Measurements from ENCODE around the gene SLC4A7.
"Not testable (repeated sequence)": the region's sequence is repeated elsewhere in the genome, so short reads cannot be mapped to it uniquely, and the experiment has no call there.

SLC4A7 gene

DNA sequence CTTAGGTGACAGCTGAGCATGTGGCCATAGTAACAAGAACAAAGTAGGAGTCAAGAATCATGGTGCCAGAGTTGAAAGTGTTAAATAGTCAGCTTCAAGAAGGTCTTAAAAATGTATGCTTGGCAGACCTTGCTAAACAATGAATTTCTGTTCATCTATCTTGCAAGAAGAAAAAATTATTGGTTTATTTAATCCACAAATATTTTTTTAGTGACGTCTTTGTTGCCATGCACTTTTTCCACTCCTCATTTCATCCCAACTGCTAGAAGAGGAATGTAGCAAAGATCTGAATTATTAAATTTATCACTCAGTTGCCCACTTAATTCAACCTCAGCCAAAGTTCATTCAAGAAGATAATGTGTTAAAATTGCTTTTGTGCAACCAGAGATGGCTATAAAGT, 3.2 kb upstream of the SLC4A7 start:
- DNase-seq (ENCODE audit: low read depth): no peak

DNA sequence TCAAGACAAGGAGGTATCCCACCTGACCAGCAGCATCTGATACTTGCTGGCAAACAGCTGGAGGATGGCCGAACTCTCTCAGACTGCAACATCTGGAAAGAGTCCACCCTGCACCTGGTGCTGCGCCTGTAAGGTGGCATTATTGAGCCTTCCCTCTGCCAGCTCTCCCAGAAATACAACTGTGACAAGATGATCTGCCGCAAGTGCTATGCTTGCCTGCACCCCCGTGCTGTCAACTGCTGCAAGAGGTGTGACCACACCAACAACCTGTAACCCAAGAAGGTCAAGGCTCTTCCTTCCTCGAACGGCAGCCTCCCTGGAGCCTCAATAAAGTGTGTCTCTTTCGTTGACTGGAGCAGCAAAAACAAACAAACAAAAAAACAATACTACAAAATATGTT, 2.2 kb upstream of the SLC4A7 start:
- DNase-seq (ENCODE audit: low read depth): no peak

DNA sequence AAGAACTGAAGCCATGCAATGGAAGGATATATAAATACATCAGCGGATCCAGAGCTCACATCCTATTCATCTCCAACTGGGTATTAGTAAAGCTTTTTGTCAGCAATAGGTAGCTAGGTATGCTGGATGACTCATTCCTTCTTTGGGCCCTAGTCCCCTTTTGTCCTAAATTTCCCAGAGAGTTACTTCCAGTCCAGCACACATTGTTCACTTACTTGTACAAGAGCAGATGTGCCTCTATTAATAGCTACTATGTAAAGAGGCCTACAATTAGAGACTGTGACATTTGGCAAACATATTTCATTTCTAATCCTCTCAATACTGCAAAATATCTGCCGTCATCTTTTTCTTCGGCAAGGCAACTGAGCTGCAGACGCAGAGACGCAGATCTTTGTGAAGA, 1.7 kb upstream of the SLC4A7 start:
- no peak for DNase-seq (ENCODE audit: low read depth)

DNA sequence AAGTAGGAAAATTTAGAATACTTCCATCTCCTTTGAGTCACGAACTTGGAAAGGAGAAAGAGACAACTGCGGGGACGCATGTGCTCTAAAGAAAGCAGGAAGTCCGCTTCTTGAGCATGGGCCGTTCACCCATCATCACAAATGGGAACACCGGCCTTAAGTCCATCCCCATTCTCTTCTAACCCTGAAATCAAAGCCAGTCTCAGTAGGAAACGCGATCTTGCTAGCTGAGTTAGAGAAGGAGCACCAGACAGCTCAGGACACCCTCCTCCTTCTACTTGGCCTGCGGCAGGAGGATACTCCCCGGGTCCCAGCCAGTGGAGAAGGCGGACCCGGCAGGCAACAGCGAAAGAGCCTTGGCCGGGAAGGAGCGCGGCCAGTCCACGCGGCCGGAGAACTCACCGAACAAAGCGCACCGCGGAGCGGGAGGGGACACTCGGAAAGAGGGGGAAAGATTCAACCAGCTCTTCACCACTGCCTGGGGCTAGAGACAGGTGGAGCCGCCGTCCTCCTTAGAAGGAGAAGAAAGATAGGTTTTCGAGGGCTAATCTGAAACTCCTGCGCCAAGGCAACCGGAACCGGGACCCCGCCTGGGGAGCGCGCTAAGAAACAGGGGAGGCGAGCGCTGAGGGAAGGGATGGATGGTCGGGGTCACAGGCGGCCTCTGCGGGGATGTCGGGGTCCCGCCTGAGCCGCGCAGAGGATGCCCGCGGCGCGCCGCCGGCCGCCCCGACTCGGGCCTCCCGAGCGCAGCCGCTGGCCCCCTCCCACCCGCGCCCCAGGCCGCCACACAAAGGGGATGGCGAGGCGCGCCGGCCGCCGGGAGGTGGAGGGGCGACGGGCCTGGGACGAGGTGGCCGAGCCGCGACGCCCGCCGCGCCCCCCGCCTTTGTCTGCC, 818 bp downstream of the SLC4A7 start:
- peak; percentile 76 for DNase-seq (ENCODE audit: low read depth)

DNA sequence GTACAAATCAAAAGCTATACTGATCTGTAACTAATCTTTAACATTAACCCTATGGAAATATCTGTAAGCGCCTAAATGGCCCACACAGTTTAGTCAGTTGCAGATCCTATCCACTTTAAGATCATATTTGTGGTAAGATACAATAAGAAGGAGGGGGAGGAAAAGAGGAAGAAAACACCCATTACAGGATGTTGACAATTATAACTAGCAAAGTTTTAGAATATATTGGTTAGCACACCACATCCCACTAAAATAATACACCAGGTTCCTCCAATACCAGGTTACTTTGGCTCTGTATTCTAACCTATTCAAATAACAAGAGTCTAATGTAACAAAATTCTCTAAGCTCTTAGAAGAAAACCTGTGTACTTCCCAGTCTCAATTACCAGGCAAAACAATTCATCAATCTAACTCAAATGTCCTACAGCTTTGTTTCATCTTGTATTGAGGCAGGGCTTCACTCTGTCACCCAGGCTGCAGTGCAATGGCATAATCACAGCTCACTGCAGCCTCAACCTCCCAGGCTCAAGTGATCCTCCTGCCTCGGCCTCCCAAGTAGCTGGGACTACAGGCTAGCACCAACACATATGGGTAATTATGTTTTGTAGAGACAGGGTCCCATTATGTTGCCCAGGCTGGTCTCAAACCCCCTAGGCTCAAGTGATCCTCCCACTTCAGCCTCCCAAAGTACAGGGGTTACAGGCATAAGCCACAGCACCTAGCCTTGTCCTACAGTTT, 4.2 kb downstream of the SLC4A7 start:
- DNase-seq (ENCODE audit: low read depth): no peak

DNA sequence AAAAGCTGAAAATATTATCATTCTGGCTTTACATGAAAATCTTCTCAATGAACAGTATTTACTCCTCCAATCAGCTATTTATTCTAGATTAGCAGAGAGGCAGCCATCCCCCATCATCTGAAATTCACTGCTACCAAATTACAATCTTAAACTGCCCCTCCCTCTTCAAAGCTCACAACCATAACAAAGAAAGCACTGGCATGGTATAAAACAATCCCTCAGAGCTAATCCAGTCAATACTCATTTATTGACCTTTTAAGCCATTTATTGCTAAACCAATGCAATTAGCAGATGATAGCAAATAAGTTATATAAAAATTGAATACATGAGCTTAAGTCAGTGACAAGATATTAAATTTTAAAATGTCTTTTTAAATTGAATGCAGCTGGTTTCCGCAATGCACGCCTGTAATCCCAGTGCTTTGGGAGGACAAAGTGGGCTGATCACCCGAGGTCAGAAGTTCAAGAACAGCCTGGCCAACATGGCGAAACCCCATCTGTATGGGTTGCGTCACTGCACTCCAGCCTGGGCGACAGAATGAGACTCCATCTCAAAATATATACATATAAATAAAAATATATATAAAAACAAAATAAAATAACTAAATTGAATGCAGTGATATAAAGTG, 12.1 kb downstream of the SLC4A7 start:
- no peak for DNase-seq (ENCODE audit: low read depth)

DNA sequence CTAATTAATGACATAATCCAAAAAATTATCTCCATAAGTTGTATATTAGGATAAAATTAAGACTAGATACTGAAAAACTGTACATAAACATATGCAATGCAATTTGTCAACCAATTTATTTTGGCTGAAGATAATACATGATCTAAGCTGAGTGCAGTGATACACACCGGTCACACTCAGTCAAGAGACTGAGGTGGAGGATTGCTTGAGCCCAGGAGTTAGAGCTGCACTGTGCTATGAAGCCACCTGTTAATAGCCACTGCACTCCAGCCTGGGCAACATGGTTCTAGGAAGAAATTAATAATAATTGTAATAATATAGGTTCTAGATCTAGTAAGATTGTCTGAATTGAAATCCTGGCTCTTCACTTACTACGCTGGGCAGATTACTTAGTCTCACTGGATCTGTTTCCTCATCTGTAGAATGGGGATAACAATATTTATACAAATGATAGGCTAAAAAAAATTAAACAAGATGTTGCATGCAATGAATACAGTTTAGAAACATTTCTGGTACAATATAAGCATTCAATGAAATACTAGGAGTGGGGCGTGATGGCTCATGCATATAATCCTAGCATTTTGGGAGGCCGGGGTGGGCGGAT, 15.8 kb downstream of the SLC4A7 start:
- no peak for DNase-seq (ENCODE audit: low read depth)

DNA sequence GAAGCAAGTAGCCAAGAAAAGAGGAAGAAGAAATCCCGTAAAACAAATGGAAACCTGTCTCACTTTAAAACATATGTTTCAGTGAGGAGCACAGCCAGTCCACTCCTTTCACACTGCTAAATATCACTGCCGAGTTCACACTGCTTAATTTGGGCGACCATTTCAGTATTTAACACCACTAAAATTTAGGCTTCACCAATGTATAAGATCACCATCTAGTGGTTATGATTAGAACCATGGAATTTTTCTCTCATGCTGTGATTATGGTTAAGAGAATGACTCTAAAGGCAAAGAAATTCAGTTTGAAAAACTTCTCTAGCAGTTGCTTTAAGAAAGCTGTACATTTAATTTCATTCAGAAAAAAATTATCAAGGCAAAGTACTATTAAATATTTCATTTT, 16.6 kb downstream of the SLC4A7 start:
- DNase-seq (ENCODE audit: low read depth): peak; percentile 62

DNA sequence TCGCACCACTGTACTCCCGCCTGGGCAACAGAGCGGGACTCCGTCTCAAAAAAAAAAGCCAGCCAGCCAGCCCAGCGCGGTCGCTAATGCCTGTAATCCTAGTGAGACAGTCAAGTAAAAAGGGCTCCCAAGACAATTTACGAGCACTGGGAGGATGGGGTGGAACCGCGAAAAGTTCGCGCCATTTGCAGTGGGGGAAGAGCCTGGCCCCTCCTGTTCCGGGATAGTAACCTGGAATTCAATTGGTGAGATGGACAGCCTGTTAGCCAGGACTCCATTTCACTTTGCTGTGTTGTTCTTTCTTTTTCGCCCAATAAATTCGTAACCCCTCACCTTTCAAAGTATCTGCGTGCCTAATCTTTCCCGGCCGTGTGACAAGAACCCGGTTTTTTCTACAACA, 19.5 kb downstream of the SLC4A7 start:
- DNase-seq (ENCODE audit: low read depth): no peak

DNA sequence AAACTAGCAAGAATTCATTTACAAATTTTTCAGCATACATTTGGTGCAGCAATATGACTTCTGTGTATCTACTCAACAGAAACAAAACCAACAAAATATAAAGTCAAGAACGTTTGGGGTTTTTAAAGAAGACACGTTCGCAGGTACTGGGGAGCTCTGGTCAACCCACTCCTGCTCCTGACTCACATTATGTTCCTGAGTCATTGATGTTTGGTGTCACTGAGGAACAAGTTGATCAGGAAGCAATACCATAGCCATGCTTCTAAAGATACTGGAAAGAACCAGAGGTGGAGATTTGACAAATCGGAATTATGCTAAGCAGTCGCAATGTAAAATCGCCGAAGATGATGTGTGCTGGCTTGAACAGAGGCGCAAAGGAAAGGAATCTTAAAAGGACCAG, 22.0 kb downstream of the SLC4A7 start:
- DNase-seq (ENCODE audit: low read depth): no peak

DNA sequence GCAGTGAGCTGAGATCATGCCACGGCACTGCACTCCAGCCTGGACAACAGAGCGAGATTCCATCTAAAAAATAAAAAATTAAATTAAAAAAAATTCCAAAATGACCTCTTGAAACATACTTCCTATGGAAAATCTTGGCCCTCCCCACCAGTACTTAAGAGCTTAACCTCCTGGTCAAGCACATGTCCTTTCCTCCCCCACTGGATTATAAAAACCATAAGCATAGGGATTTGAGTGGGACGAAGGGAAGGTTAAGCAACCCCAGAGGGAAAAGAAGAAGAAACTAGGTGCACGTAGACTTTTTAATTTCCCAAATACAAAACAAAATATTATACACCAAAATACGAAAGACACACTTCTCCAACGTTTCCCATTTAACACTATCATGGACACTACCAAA, 25.3 kb downstream of the SLC4A7 start:
- DNase-seq (ENCODE audit: low read depth): no peak

DNA sequence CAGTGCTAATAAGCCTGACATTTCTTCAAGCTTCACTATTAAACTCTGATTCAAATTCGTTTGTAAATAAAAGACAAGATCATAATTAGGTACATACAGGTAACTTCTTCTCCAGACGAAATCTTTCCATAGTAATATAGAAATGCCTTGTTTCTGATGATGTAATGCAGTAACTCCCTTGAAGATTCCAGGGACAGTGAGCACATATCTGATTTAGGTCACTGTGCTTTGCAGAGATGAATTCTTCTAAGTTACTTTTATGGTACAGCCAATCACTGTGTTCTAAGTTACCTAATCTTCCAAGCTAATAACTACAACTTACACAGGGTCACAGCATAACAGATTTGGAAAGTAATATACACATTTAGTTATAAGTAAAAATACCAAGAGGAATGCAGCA, 27.6 kb downstream of the SLC4A7 start:
- no peak for DNase-seq (ENCODE audit: low read depth)

DNA sequence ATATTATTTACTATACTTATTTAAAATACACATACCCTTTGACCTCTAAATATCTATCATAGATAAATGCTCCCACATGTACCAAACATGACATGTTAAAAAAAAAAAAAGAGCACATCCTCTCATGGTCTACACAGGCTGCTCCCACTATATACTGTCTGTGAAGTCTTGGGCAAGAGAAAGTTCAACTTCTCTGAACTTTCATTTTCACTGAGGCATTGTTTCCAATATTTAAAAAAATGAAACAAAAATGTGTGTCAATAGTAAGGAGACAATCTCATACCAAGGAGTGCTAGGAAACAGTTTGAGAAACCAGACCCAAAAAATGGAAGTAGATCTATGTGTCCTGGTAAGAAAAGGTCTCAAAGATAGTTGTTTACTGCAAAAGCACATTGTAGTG, 29.3 kb downstream of the SLC4A7 start:
- no peak for DNase-seq (ENCODE audit: low read depth)

DNA sequence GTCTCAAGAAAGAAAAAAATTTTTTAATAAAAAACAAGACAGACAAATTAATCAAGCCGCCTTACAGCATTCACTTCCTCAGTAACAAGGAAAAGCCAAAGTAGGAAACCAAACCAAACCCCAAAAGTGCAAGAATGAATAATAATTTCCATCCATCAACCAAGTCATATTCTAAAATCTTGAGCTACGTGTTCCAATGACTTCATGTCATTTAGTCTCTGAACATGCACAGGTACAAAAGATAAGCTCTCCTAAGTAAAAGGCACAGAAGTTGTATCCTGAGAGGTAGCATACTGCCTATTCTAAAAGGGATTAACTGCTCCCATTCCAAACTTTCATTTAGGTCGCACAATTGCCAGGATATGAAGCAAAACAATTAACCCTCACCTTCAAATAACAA, 29.7 kb downstream of the SLC4A7 start:
- DNase-seq (ENCODE audit: low read depth): no peak

DNA sequence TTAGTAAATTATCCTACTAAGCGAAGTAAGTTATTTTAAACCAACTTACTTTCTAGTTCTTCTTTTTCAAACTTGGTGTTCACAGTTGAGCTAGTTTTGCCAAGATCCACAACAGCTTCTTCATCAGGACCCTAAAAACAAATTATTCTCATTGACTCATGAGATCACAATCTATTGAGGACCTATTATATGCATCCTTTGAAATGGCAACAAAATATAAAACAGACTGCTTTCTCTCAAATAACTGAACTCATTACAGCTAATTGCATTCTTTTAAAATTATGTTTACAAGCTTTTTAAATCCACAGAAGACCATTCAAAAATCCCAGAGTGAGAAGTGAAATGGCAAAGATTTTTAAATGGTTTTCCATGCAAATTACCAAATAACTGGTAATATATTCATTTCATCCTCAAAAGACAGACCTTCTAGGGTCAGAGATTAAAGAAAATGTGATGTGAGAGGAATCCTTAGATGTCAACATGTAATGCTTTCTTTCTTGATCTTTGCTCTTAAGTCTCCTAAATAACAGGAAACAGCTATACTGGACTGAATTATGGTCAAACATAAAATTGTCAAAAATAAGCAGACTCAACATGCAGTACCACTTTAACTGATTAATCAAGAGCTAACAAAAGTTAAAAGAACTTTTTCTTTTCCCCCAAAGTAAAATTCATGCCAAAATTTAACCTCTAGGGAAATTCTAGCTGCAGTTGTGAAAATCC, 31.7 kb downstream of the SLC4A7 start:
- DNase-seq (ENCODE audit: low read depth): no peak

DNA sequence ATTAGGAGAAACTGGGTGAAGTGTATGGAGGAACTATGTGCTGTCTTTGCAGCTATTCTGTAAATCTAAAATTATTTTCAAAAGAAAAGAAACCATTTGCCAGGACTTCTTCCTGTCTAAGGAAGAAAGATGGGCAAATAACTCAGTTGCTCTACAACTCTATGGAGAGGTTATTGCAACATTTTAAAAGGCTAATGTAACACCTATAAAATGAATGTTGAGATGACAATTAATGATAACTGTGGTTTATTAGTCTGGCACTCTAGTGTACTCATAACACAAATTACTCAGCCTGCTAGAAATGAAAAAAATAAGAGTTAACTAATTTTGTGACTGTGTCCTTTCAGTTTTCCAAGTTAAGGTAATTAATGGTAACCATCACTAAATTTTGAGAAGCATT, 32.3 kb downstream of the SLC4A7 start:
- DNase-seq (ENCODE audit: low read depth): no peak

DNA sequence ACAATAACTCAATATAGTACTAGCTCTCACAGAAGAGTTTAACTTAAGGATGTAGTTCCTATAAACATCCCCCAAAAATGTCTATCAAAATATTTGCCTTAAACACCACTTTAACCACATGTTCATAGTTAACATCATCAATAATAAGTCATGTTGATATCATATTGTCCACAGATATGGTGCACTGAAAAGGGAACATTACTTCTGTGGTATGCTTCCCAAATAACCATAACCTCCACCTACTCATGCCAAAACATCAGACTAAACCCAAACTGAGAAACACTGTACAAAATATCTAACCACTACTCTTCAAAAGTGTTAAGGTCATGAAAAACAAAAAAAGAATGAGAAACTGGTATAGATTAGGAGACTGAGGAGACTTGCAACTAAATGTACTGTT, 32.9 kb downstream of the SLC4A7 start:
- DNase-seq (ENCODE audit: low read depth): no peak

DNA sequence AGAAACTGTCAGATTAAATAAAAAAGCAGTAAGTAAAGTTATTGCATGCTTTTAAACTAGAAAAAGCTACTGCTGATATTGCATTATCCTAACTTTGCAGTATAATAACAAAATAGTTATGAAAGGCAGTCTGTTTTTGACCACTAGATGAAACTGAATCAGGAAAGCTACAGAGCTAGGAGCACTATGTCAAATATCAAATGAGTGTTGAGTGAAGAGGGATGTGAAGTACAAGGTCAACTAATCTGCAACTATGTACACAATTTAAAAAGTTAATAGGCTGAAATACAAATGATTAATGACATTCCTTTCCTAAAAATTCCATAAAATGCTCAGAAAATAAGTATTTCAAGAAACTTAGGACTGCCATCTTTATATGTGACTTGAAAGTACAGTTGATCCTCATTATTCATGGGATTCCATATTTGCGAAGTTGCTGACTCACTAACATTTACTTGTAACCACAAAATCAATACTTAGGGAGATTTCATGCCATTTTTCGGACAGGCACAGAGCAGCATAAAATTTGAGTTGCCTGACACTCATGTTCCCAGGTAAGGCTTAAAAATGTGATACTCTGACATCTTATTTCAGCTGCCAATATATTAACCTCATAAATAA, 34.5 kb downstream of the SLC4A7 start:
- no peak for DNase-seq (ENCODE audit: low read depth)

DNA sequence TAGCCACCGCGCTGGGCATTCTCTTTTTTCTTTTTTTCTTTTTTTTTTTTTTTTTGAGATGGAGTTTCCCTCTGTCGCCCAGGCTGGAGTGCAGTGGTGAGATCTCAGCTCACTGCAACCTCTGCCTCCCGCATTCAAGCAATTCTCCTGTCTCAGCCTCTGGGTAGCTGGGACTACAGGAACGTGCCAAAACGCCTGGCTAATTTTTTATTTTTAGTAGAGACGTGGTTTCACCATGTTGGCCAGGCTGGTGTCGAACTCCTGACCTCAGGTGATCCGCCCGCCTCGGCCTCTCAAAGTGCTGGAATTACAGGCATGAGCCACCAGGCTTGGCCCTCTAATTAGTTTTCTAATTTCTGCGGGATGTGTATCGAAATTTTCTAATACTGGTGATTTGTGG, 41.2 kb downstream of the SLC4A7 start:
- not testable (repeated sequence) for DNase-seq (ENCODE audit: low read depth)

DNA sequence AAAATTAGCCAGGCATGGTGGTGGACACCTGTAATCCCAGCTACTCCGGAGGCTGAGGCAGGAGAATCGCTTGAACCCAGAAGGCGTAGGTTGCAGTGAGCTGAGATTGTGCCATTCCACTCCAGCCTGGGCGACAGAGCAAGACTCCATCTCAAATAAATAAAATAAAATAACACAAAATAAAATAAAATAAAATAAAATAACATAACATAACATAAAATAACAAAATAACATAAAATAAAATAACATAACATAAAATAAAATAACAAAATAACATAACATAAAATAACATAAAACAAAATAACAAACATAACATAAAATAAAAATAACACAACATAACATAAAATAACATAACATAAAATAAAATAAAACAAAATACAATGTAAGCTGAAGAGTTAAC, 45.8 kb downstream of the SLC4A7 start:
- not testable (repeated sequence) for DNase-seq (ENCODE audit: low read depth)

DNA sequence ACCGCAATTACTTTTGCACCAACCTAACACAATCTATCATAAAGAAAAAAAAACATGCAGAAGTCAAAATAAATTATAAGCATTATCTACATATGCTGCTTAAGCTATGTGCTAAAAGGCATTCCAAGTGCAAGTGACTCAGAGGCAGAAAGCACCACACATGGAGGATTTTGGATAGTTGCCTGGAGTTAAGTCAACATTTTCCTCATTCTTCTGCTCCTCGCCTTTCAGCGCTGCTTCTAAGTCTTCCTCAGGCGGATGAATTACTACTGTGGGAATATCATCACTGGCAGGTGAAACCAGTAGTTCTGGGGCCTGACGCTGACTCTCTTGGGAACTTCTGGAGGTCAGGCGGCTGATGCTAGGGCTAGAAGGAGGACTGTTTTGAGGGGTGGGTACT, 53.1 kb downstream of the SLC4A7 start:
- DNase-seq (ENCODE audit: low read depth): peak; percentile 95

DNA sequence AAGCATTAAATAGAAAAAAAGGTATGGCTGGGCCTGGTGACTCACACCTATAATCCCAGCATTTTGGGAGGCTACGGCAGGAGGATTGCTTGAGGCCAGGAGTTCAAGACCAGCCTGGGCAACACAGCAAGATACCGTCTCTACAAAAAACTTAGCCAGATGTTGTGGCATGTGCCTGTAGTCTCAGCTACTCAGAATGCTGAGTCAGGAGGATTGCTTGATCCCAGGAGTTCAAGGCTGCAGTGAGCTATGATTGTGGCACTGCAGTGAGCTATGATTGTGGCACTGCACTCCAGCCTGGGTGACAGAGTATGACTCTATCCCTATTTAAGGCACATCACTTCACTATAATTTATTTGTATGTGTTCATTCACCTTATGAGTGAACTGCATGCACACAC, 54.3 kb downstream of the SLC4A7 start:
- DNase-seq (ENCODE audit: low read depth): no peak

Measured in ELR (cell line).